Subcutaneous abdominal adipose tissue (tissue), 5 donors: Measurements from ENCODE around the gene ARRB1.
A peak's percentile ranks its signal among the peaks of the same experiment; 100 is the strongest.

Experiments
- H3K27ac ChIP-seq: one replicate; pipeline ENCODE4 v1.7.0; 2013; ENCODE audit warnings: low read depth, mild to moderate bottlenecking, inconsistent platforms, low read length, moderate library complexity
- H3K27me3 ChIP-seq, 5 donors: one replicate each; pipeline ENCODE4 v1.7.0; 2013; ENCODE audit warnings: low read length in 5 of 5, inconsistent platforms in 1 of 5; ENCODE audit not compliant: control insufficient read depth in 5 of 5, insufficient read depth in 4 of 5
- H3K36me3 ChIP-seq, 5 donors: one replicate each; pipeline ENCODE4 v1.7.0; 2013; ENCODE audit warnings: low read length in 5 of 5; ENCODE audit not compliant: control insufficient read depth in 5 of 5, insufficient read depth in 5 of 5
- H3K4me1 ChIP-seq, 5 donors: one replicate each; pipeline ENCODE4 v1.7.0; 2013; ENCODE audit warnings: low read length in 5 of 5, mild to moderate bottlenecking in 3 of 5, moderate library complexity in 1 of 5; ENCODE audit not compliant: control insufficient read depth in 5 of 5, insufficient read depth in 5 of 5
- H3K4me3 ChIP-seq, 5 donors: one replicate each; pipeline ENCODE4 v1.7.0; 2013; ENCODE audit warnings: low read length in 5 of 5, low read depth in 1 of 5
- H3K9ac ChIP-seq, 5 donors: one replicate each; pipeline ENCODE4 v1.7.0; 2013; ENCODE audit warnings: low read length in 5 of 5, mild to moderate bottlenecking in 4 of 5, moderate library complexity in 3 of 5
- H3K9me3 ChIP-seq, 5 donors: one replicate each; pipeline ENCODE4 v1.7.0; 2013; ENCODE audit warnings: low read length in 5 of 5; ENCODE audit not compliant: control insufficient read depth in 5 of 5
- donor health status: healthy.
- donor health status: healthy.
- donor health status: healthy.
- donor health status: healthy.
- donor health status: healthy.

The ARRB1 gene

DNA sequence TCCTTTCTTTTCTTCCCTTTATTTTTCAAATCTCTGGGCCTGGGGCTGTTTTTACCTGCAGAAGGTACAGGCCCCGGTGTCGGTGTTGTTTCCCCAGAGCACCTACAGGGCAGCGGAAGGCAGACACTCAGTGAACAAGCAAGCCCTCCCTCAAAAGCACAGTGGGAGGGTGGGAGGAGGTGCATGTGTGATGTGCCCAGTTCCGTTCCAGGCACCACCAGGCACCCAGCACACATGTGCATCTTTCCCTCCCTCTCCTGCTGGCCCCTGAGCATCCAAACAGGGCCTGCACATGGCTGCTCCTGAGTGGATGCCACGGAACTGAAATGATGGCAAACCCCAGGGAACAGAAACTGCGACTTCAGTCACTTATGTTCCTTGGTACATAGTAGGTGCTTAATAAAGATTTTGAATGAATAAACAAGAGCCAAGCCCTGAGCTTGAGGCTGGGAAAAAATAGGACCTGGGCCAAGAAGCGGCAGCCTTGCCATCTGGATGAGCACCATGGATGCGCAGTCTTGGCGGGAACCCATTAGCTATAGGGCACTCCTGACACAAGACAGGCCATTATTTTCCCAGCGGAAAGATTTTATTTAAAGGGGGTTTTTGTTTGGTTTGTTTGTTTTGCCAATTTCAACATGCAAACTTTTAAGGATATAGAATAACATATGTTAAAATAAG, 47.8 kb downstream of the ARRB1 start:
- Histone ChIP-seq H3K27me3 (no peaks in the 10 kb centered on the region), H3K36me3 (peaks cover 0 to 13% (median 2%) of the 10 kb centered on the region in 5 donors), H3K9ac (peak overlapping the region in 1 of 5 donors; percentile 20), H3K27ac (no peak overlapping the region), H3K4me1 (peaks cover 6 to 52% (median 43%) of the 10 kb centered on the region in 5 donors), H3K9me3 (no peaks in the 10 kb centered on the region), H3K4me3 (no peak overlapping the region)

DNA sequence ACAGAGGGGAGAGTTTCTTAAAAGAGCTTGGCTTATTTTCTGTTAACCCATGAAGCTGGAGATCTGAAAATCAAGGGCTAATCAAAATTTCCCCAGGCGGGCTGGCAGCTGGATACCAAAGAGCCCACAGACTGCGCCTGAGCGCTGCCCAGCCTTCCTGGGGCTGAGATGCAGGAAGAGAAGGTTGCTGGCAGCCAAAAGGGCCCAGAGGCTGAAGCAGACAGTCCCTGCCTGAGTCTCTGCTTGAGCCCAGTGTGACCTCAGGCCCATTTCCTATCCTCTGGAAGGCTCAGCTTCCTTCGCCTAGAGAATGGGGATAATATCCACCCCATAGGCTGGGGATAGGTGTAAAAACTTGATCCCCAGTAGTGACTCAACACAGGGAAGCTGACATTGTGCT, 49.1 kb downstream of the ARRB1 start:
- no peak overlapping the region for H3K4me3 ChIP-seq
- H3K27me3 ChIP-seq: no peaks in the 10 kb centered on the region
- H3K36me3 ChIP-seq: peaks cover 0 to 13% (median 2%) of the 10 kb centered on the region in 5 donors
- no peaks in the 10 kb centered on the region for H3K9me3 ChIP-seq
- H3K27ac ChIP-seq: peak overlapping the region; percentile 69
- H3K9ac ChIP-seq: peak overlapping the region in 3 of 5 donors; percentile 41 to 56 (median 41)
- H3K4me1 ChIP-seq: peaks cover 5 to 47% (median 33%) of the 10 kb centered on the region in 5 donors

DNA sequence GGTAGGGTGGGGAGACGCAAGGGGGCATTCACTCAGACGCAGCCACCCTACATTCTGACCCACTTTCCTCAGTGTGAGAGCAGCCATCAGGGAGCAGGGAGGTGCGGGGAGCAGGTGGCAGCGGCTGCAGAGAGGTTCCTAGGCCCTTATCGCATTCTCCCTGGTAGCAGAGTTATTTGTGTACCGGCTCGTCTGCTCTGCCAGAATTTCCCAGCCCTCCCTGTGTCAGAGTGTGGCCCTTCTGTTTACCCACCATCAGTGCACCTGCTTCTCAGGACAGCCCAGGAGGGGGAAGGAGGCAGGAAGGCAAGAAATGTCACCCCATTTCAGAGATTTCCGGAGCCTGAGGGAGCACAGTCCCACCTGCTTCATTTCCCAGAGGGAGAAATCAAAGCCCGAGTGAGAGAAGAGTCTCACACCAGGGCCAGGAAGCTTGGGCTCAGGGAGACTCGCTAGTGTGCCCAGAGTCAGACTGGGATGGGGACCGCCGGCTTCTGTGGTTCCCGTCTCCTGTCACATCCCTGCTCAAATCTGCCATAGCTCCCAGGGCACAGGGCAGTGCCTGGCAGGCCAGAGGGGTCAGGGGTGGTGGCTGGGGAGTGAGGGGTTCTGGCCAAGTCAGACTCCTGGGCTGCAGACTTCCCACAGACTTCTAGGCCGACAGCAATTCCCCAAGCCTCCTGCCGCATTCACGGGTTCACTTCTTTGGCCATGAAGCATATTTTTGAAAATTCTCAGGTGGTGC, 49.7 kb downstream of the ARRB1 start:
- H3K4me1 ChIP-seq: peaks cover 5 to 41% (median 28%) of the 10 kb centered on the region in 5 donors
- no peaks in the 10 kb centered on the region for H3K27me3 ChIP-seq
- peaks cover 0 to 9% (median 2%) of the 10 kb centered on the region in 5 donors for H3K36me3 ChIP-seq
- peak overlapping the region; percentile 69 for H3K27ac ChIP-seq
- H3K4me3 ChIP-seq: no peak overlapping the region
- H3K9ac ChIP-seq: peak overlapping the region in 4 of 5 donors; percentile 41 to 56 (median 51)
- no peaks in the 10 kb centered on the region for H3K9me3 ChIP-seq

DNA sequence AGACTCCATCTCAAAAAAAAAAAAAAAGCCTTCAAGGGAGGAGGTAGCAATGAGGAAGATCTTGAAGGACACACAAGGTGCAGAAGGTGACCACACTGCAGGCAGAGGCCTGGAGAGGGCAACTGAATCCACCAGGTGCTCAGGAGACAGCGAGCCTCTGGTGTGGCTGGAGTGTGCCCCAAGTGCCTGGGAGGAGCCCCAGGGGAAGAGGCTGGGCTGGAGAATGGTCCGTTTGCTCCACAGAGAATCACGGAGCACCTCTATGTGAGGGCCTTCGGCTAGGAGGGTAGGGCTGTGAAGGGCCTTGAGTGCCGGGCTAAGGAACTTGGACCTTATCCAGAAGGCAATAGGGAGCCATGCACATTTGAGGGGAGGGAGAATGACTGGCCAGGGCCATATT, 50.3 kb downstream of the ARRB1 start:
- Histone ChIP-seq H3K9me3 (no peaks in the 10 kb centered on the region), H3K36me3 (peaks cover 0 to 9% (median 3%) of the 10 kb centered on the region in 5 donors), H3K27ac (peak overlapping the region; percentile 69), H3K27me3 (no peaks in the 10 kb centered on the region), H3K4me3 (no peak overlapping the region), H3K9ac (peak overlapping the region in 2 of 5 donors; percentile 53 to 56), H3K4me1 (peaks cover 5 to 34% (median 25%) of the 10 kb centered on the region in 5 donors)

DNA sequence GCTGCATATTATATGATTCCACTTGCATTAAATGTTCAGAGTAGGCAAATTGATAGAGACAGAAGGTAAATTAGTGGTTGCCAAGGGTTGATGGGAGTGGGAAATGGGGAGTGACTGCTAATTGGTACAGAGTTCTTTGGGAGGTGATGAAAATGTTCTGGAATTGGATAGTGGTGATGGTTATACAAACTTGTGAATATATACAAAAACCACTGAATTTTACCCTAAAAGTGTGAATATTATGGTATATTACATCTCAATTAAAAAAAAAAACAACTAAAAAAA, 52.5 kb downstream of the ARRB1 start:
- no peak overlapping the region for H3K9ac ChIP-seq
- peaks cover 5 to 23% (median 19%) of the 10 kb centered on the region in 5 donors for H3K4me1 ChIP-seq
- H3K4me3 ChIP-seq: no peak overlapping the region
- peaks cover 3 to 12% (median 4%) of the 10 kb centered on the region in 5 donors for H3K36me3 ChIP-seq
- H3K27me3 ChIP-seq: no peaks in the 10 kb centered on the region
- no peak overlapping the region for H3K27ac ChIP-seq
- H3K9me3 ChIP-seq: no peaks in the 10 kb centered on the region

DNA sequence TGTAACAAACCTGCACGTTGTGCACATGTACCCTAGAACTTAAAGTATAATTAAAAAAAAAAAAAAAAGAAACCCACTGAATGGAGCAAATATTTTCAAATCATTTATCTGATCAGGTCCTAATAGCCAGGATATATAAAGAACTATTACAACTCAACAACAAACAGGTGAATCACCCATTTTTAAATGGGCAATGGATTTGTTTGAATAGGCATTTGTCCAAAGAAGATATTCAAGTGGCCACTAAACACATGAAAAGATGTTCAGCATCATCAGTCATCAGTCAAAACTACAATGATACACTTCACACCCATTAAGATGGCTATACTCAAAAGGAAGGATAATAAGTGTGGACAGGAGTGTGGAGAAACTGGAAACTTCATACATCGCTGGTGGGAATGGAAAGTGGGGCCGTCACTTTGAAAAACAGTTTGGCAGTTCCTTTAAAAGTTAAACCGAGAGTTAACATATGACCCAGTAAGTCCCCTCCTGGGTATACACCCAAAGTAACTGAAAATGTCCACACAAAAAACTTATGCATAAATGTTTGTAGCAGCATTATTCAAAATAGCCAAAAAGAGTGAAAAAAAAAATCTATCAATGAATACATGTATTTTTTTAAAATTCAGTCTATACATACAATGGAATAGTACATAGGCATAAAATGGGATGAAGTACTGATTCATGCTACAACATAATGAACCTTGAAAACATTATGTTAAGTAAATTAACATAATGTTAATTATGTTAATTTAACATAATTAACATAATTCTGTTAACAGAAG, 53.1 kb downstream of the ARRB1 start:
- peaks cover 3 to 17% (median 4%) of the 10 kb centered on the region in 5 donors for H3K36me3 ChIP-seq
- no peaks in the 10 kb centered on the region for H3K27me3 ChIP-seq
- no peak overlapping the region for H3K9ac ChIP-seq
- H3K4me1 ChIP-seq: peaks cover 5 to 28% (median 24%) of the 10 kb centered on the region in 5 donors
- no peaks in the 10 kb centered on the region for H3K9me3 ChIP-seq
- H3K27ac ChIP-seq: no peak overlapping the region
- H3K4me3 ChIP-seq: no peak overlapping the region

DNA sequence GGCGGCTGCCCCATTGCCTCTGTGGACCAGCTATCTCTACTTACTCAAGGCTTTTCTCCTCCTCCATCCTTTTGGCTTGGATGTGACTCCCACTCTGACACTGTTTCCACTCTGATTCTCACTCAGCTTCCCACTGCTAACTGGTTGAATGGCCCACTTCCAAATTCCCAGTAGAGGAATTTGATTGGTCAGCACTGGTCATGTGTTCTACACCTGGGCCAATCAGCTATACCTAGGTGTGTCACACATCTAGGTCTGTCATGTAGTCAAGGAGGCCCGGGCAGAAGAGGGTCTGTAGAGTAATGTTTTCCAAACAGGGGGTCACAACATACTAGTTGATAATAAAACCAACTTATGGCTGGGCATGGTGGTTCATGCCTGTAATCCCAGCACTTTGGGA, 57.6 kb downstream of the ARRB1 start:
- H3K4me1 ChIP-seq: peaks cover 2 to 25% (median 22%) of the 10 kb centered on the region in 5 donors
- no peak overlapping the region for H3K4me3 ChIP-seq
- H3K36me3 ChIP-seq: peaks cover 4 to 36% (median 16%) of the 10 kb centered on the region in 5 donors

DNA sequence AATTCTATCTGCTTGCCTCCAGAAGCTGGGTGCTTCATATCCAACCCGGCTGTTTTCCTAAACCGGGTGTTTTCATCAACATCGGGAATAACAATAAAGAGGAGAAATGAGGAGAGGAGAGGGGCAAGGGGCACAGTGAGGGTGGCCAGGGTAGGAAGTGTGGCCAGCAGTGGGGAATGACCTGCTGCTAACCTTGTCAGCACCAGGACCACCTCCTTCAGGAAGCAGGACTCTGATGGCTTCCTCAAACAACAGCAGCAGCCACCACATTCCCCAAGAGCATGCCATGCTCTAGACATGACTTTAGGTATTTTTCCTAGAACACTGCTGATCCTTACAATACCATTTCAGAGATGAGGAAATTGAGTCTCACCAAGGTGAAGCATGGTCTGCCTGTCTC, 58.5 kb downstream of the ARRB1 start:
- Histone ChIP-seq H3K27ac (no peak overlapping the region), H3K9ac (no peak overlapping the region), H3K9me3 (no peaks in the 10 kb centered on the region), H3K36me3 (peaks cover 4 to 43% (median 17%) of the 10 kb centered on the region in 5 donors), H3K4me1 (peaks cover 3 to 24% (median 21%) of the 10 kb centered on the region in 5 donors), H3K4me3 (no peak overlapping the region), H3K27me3 (no peaks in the 10 kb centered on the region)

More for the DNA sequence above, 57.6 kb downstream of the ARRB1 start:
- Histone ChIP-seq H3K9ac (no peak overlapping the region), H3K27me3 (no peaks in the 10 kb centered on the region), H3K9me3 (no peaks in the 10 kb centered on the region), H3K27ac (no peak overlapping the region)

DNA sequence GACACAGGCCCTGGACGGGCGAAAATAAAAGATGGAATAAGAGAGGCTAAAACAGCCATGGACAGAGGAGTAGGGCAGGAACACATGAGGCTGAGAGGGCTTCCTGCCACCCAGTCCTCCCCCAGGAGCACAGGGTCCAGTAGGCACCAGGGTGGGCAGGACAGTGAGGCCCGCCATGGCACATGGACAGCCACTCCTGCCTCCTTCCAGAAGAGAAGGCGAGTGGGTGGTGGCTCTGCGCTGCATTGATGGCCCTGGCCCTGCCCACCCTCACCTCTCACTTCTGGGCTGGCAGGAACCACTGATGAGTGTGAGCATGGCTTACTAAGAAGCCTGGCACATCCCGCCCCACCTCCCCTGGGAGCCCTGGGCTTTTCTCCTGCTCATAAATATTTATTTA, 59.7 kb downstream of the ARRB1 start:
- H3K9me3 ChIP-seq: no peaks in the 10 kb centered on the region
- no peaks in the 10 kb centered on the region for H3K27me3 ChIP-seq
- peaks cover 3 to 28% (median 24%) of the 10 kb centered on the region in 5 donors for H3K4me1 ChIP-seq
- no peak overlapping the region for H3K9ac ChIP-seq
- H3K36me3 ChIP-seq: peaks cover 4 to 52% (median 27%) of the 10 kb centered on the region in 5 donors
- H3K4me3 ChIP-seq: no peak overlapping the region
- no peak overlapping the region for H3K27ac ChIP-seq
